Spinal cord (tissue), 10 donors: ENCODE results near the gene HEXA. TPM values are rescaled to one million over a fixed set of nuclear protein-coding genes. Genes with fewer than 3 reads are reported as not detected.

Experiments used
- DNase-seq, 6 donors: peaks; one replicate each; pipeline versions ENCODE4 v3.0.0 to v3.0.0-alpha.2; 2013 to 2015; ENCODE audit warnings: low spot score in 6 of 6, low read depth in 4 of 6
- H3K27ac ChIP-seq: one replicate; pipeline ENCODE4 v1.5.1; 2013; ENCODE audit warnings: low read depth, low read length, control low read depth
- H3K27me3 ChIP-seq: one replicate; pipeline ENCODE4 v1.6.1; 2013; ENCODE audit warnings: low read length; ENCODE audit not compliant: control insufficient read depth, insufficient read depth
- H3K36me3 ChIP-seq: one replicate; pipeline ENCODE4 v1.6.1; 2013; ENCODE audit warnings: low read length; ENCODE audit not compliant: control insufficient read depth, insufficient read depth
- H3K4me1 ChIP-seq: one replicate; pipeline ENCODE4 v1.6.1; 2013; ENCODE audit warnings: low read length; ENCODE audit not compliant: control insufficient read depth, insufficient read depth
- H3K4me3 ChIP-seq: one replicate; pipeline ENCODE4 v1.5.1; 2013; ENCODE audit warnings: low read depth, low read length, control low read depth
- H3K9me3 ChIP-seq: one replicate; pipeline ENCODE4 v1.6.1; 2013; ENCODE audit warnings: low read length; ENCODE audit not compliant: control insufficient read depth, insufficient read depth
- WGBS: methylation state at CpG from one replicate; pipeline ENCODE4 v1.1.5; 2013; ENCODE audit warnings: missing lambda C conversion rate; ENCODE audit not compliant: insufficient coverage; 5-methylcytosine and 5-hydroxymethylcytosine counted together
- polyA plus RNA-seq, 2 donors: library from polyadenylated mRNA; unstranded; fragments of 120-200 nt; gene quantifications; one replicate each; pipeline ENCODE4 v1.2.1, GENCODE V29; 2013; ENCODE audit not compliant: insufficient read length in 2 of 2
- total RNA-seq, 2 donors: library from RNA; depleted of rRNA in 1 of 2; stranded (reverse); fragments of 120-200 nt in 1 of 2; fragments of >200 nt in 1 of 2; gene quantifications; one replicate each; pipeline versions ENCODE4 v1.2.3 to v1.2.4, GENCODE V29; 2013 to 2014
- donor health status: healthy.

Gene HEXA
- total and polyA plus RNA-seq, 4 donors = 52.8 to 108 (median 73.3) TPM

DNA sequence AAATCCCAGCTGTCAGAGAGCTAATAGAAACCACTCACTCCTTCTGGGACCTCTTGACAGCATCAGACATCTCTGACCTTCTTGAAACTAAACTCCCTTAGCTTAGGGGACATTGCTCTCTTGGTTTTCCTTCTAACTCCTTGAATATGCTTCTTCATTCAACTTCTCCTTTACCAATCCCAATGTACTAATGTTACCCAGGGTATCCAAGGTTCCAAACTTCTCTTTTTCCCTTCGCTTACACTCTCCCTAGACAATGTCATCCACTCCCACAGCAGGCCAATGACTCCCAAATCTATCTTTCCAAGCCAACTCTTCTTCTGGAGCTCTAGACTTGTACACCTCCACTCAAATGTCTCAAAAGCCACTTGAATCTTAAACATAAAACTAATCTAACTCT, 14.6 kb downstream of the HEXA start:
- H3K27ac ChIP-seq = no peak overlapping the region
- 95% methylated on average over 1 of the region's 1 CpG for WGBS
- no peak for DNase-seq
- no peaks in the 10 kb centered on the region for H3K27me3 ChIP-seq
- H3K36me3 ChIP-seq = peaks cover 2% of the 10 kb centered on the region
- peaks cover 5% of the 10 kb centered on the region for H3K4me1 ChIP-seq
- H3K4me3 ChIP-seq = no peak overlapping the region
- no peaks in the 10 kb centered on the region for H3K9me3 ChIP-seq

GRCh38 chr15:72358650-72359171, 17.1 kb downstream of the HEXA start:
- no peaks in the 10 kb centered on the region for H3K9me3 ChIP-seq
- DNase-seq = peak in 1 of 6 donors; percentile 1
- H3K4me1 ChIP-seq = peaks cover 5% of the 10 kb centered on the region
- WGBS = 56% methylated on average over 6 of the region's 7 CpGs
- no peak overlapping the region for H3K27ac ChIP-seq
- no peak overlapping the region for H3K4me3 ChIP-seq
- H3K36me3 ChIP-seq = peaks cover 16% of the 10 kb centered on the region
- H3K27me3 ChIP-seq = no peaks in the 10 kb centered on the region

GRCh38 chr15:72358121-72358520, 17.7 kb downstream of the HEXA start:
- H3K4me3 ChIP-seq = no peak overlapping the region
- peaks cover 20% of the 10 kb centered on the region for H3K36me3 ChIP-seq
- no peaks in the 10 kb centered on the region for H3K27me3 ChIP-seq
- H3K9me3 ChIP-seq = no peaks in the 10 kb centered on the region
- WGBS = 83% methylated on average over 3 of the region's 3 CpGs
- no peak overlapping the region for H3K27ac ChIP-seq
- peaks cover 5% of the 10 kb centered on the region for H3K4me1 ChIP-seq
- no peak for DNase-seq

DNA sequence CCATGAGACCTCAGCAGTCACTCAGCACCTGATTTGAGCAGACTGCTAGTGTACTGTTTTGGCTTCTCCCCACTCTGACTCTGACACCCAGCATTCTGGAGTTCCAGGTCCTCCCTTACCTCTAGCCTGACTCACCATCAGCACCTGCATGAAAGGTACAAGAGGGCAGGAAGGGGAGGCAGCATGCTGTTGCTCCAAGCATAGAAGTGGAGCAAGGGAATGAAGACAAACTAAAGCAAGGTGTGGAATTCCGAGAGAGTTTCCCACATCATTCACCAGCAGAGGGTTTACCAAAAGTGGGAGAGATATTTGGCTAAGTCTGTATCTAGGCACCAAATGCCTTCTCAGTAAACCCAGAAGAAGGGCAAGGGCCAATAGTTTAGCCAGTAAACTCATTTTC, 21.3 kb downstream of the HEXA start:
- Histone ChIP-seq H3K27ac (no peak overlapping the region), H3K36me3 (peaks cover 46% of the 10 kb centered on the region), H3K27me3 (no peaks in the 10 kb centered on the region), H3K9me3 (no peaks in the 10 kb centered on the region), H3K4me3 (no peak overlapping the region), H3K4me1 (peaks cover 5% of the 10 kb centered on the region)
- no CpG with 5 or more reads among the region's 1 CpG for WGBS
- no peak for DNase-seq

- Histone ChIP-seq H3K36me3 (peaks cover 55% of the 10 kb centered on the region), H3K27ac (no peak overlapping the region), H3K4me1 (no peaks in the 10 kb centered on the region), H3K9me3 (no peaks in the 10 kb centered on the region), H3K27me3 (no peaks in the 10 kb centered on the region), H3K4me3 (no peak overlapping the region)
- DNase-seq = no peak
- 100% methylated on average over 2 of the region's 2 CpGs for WGBS
Observed at GRCh38 chr15:72353266-72353665, 22.5 kb downstream of the HEXA start.

DNA sequence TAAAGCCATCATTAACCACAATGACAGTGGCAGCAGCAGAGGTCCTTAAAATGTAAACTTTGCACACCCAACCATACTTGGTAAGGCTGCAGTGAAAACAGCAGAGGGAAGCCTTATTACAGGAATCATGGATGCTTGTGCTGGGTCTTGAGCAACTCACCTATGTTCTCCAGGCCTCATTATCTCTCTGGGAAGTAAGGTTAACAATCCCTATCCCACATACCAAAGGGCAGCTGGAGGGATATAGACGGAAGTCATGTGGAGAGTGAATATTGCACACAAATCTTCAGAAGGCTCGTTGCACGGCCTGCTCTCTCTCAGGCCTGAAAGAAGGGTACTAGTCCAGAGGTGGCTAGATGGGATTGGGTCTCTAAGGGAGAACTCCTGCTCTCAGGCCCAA, 30.0 kb downstream of the HEXA start:
- WGBS = no CpG with 5 or more reads among the region's 3 CpGs

DNA sequence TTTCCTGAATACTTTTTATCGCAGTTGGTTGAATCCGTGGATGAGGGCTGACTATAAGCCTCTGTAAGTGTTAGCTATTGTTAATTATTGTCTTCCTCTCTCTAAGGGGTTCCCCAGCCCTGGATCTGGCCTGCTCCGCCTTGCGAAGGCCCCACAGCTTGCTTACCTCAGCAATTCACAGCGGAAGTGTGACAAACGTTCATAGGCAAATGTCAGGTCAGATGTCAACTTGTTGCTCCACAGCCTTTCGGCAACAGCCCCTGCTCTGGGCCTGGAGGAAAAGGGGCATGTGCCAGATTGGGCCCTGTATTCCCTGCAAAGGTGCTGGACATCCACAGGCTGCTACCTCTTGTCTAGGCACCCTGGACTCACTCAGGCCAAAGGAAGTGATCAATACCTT, 30.5 kb downstream of the HEXA start:
- WGBS = 78% methylated on average over 5 of the region's 7 CpGs

More for the DNA sequence above, 30.0 kb downstream of the HEXA start:
- Histone ChIP-seq H3K27ac (no peak overlapping the region), H3K4me3 (no peak overlapping the region), H3K36me3 (peaks cover 61% of the 10 kb centered on the region), H3K27me3 (no peaks in the 10 kb centered on the region), H3K9me3 (no peaks in the 10 kb centered on the region), H3K4me1 (no peaks in the 10 kb centered on the region)
- no peak for DNase-seq

GRCh38 chr15:72344602-72345001, 31.2 kb downstream of the HEXA start:
- DNase-seq = no peak
- peaks cover 57% of the 10 kb centered on the region for H3K36me3 ChIP-seq
- H3K9me3 ChIP-seq = no peaks in the 10 kb centered on the region
- H3K4me1 ChIP-seq = no peaks in the 10 kb centered on the region
- 100% methylated on average over 1 of the region's 1 CpG for WGBS
- no peak overlapping the region for H3K4me3 ChIP-seq
- no peak overlapping the region for H3K27ac ChIP-seq
- H3K27me3 ChIP-seq = no peaks in the 10 kb centered on the region

More for the DNA sequence above, 30.5 kb downstream of the HEXA start:
- no peak overlapping the region for H3K27ac ChIP-seq
- no peak overlapping the region for H3K4me3 ChIP-seq
- DNase-seq = no peak
- H3K4me1 ChIP-seq = no peaks in the 10 kb centered on the region
- H3K36me3 ChIP-seq = peaks cover 61% of the 10 kb centered on the region
- no peaks in the 10 kb centered on the region for H3K9me3 ChIP-seq
- no peaks in the 10 kb centered on the region for H3K27me3 ChIP-seq

- H3K9me3 ChIP-seq = no peaks in the 10 kb centered on the region
- 45% methylated on average over 3 of the region's 11 CpGs for WGBS
- no peaks in the 10 kb centered on the region for H3K4me1 ChIP-seq
- H3K36me3 ChIP-seq = peaks cover 42% of the 10 kb centered on the region
- H3K4me3 ChIP-seq = no peak overlapping the region
- H3K27me3 ChIP-seq = no peaks in the 10 kb centered on the region
- H3K27ac ChIP-seq = no peak overlapping the region
- DNase-seq = peak in 2 of 6 donors; percentile 34 to 70
Observed at GRCh38 chr15:72342385-72342784, 33.4 kb downstream of the HEXA start.

DNA sequence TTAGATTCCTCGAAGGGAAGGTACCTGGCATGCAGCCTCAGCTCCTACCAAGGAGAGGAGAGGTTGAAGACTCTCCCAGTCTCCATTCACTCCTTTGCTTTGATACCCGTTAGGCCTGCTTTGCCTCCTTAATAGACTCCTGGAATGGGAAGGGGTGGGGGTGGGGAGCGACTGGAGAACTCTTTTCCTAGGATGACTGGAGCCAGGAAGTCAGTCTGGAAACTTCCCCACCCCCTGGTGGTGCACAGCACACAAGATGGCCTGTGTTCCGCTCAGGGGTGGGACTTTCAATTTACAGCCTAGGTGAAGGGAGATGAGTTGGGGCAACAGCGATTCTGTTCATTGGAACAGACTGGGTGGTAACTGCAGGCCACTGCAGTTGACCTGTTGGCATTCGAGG, 34.5 kb downstream of the HEXA start:
- Histone ChIP-seq H3K9me3 (no peaks in the 10 kb centered on the region), H3K4me1 (no peaks in the 10 kb centered on the region), H3K36me3 (peaks cover 34% of the 10 kb centered on the region), H3K27me3 (no peaks in the 10 kb centered on the region), H3K27ac (no peak overlapping the region), H3K4me3 (no peak overlapping the region)
- 66% methylated on average over 4 of the region's 6 CpGs for WGBS
- DNase-seq = peak in 2 of 6 donors; percentile 7 to 49
